Measurements from ENCODE around the gene PPM1F. TPM values are rescaled to one million over a fixed set of nuclear protein-coding genes. Genes with fewer than 3 reads are reported as not detected.
"Not testable (repeated sequence)": the region's sequence is repeated elsewhere in the genome, so short reads cannot be mapped to it uniquely, and the experiment has no call there.

PPM1F gene
- total and polyA plus RNA-seq, 7 experiments from 2014 or later, result 8.8 to 58.0 (median 25.3) TPM

- ATAC-seq, result no peak
- Histone ChIP-seq H3K36me3 (ENCODE audit: control insufficient read depth in 2 of 3, insufficient read depth in 3 of 3, low read length in 3 of 3) (no peaks in the 10 kb centered on the region), H3K27ac (ENCODE audit: low read depth, low read length) (no peak overlapping the region), H3K9me3 (ENCODE audit: control insufficient read depth in 2 of 3, low read length in 3 of 3) (no peaks in the 10 kb centered on the region), H3K27me3 (ENCODE audit: control insufficient read depth in 2 of 2, insufficient read depth in 2 of 2, low read length in 2 of 2) (no peaks in the 10 kb centered on the region), H3K4me3 (ENCODE audit: low read length) (no peak overlapping the region), H3K4me1 (ENCODE audit: control insufficient read depth in 2 of 2, insufficient read depth in 2 of 2, low read length in 2 of 2) (no peaks in the 10 kb centered on the region)
- no peak overlapping the region for H3K4me3 Mint-ChIP-seq
- intact Hi-C loops (cut with micrococcal nuclease), result no loop called here
- ChIA-PET POLR2A (interaction anchor here (1.1 kb wide), 1 partner anchor 11 kb away, joined by 3 read pairs; no protein-coding TSS in a partner anchor), CTCF (no interaction called here)
- peaks cover 0 to 2% (median 0%) of the 10 kb centered on the region in 11 donors for H3K9me3 Mint-ChIP-seq
- no peaks in the 10 kb centered on the region for H3K4me1 Mint-ChIP-seq
- no peak for DNase-seq
- H3K36me3 Mint-ChIP-seq, result no peaks in the 10 kb centered on the region
- H3K27me3 Mint-ChIP-seq, result peaks cover 0 to 22% (median 0%) of the 10 kb centered on the region in 5 donors
- no peak overlapping the region for H3K27ac Mint-ChIP-seq
Observed at GRCh38 chr22:21896951-21897513, 55.6 kb downstream of the PPM1F start.

GRCh38 chr22:21896275-21896674, 56.4 kb downstream of the PPM1F start:
- H3K4me3 ChIP-seq (ENCODE audit: low read length); H3K27ac ChIP-seq (ENCODE audit: low read depth, low read length); H3K27ac Mint-ChIP-seq; H3K4me1 Mint-ChIP-seq; H3K27me3 ChIP-seq (ENCODE audit: control insufficient read depth in 2 of 2, insufficient read depth in 2 of 2, low read length in 2 of 2); H3K36me3 ChIP-seq (ENCODE audit: control insufficient read depth in 2 of 3, insufficient read depth in 3 of 3, low read length in 3 of 3); CTCF ChIA-PET; POLR2A ChIA-PET; H3K36me3 Mint-ChIP-seq; ATAC-seq; H3K9me3 Mint-ChIP-seq; H3K4me1 ChIP-seq (ENCODE audit: control insufficient read depth in 2 of 2, insufficient read depth in 2 of 2, low read length in 2 of 2); H3K9me3 ChIP-seq (ENCODE audit: control insufficient read depth in 2 of 3, low read length in 3 of 3); H3K4me3 Mint-ChIP-seq; DNase-seq; intact Hi-C loops (cut with micrococcal nuclease): not testable (repeated sequence)
- peaks cover 0 to 22% (median 0%) of the 10 kb centered on the region in 5 donors for H3K27me3 Mint-ChIP-seq

- Mint-ChIP-seq H3K36me3 (no peaks in the 10 kb centered on the region), H3K9me3 (peaks cover 0 to 2% (median 0%) of the 10 kb centered on the region in 11 donors), H3K27ac (no peak overlapping the region), H3K4me3 (no peak overlapping the region), H3K27me3 (peaks cover 0 to 22% (median 0%) of the 10 kb centered on the region in 5 donors), H3K4me1 (no peaks in the 10 kb centered on the region)
- no peak overlapping the region for H3K4me3 ChIP-seq (ENCODE audit: low read length)
- no peaks in the 10 kb centered on the region for H3K36me3 ChIP-seq (ENCODE audit: control insufficient read depth in 2 of 3, insufficient read depth in 3 of 3, low read length in 3 of 3)
- DNase-seq (no peak), ATAC-seq (no peak)
- H3K4me1 ChIP-seq (ENCODE audit: control insufficient read depth in 2 of 2, insufficient read depth in 2 of 2, low read length in 2 of 2), result no peaks in the 10 kb centered on the region
- ChIA-PET POLR2A (no interaction called here), CTCF (no interaction called here)
- no peaks in the 10 kb centered on the region for H3K27me3 ChIP-seq (ENCODE audit: control insufficient read depth in 2 of 2, insufficient read depth in 2 of 2, low read length in 2 of 2)
- H3K9me3 ChIP-seq (ENCODE audit: control insufficient read depth in 2 of 3, low read length in 3 of 3), result no peaks in the 10 kb centered on the region
- no peak overlapping the region for H3K27ac ChIP-seq (ENCODE audit: low read depth, low read length)
- intact Hi-C loops (cut with micrococcal nuclease), result no loop called here
Observed at GRCh38 chr22:21894799-21895198, 57.8 kb downstream of the PPM1F start.

- peaks cover 0 to 4% (median 0%) of the 10 kb centered on the region in 5 donors for H3K27me3 Mint-ChIP-seq
- Histone ChIP-seq H3K27ac (ENCODE audit: low read depth, low read length) (no peak overlapping the region), H3K4me3 (ENCODE audit: low read length) (no peak overlapping the region), H3K4me1 (ENCODE audit: control insufficient read depth in 2 of 2, insufficient read depth in 2 of 2, low read length in 2 of 2) (no peaks in the 10 kb centered on the region), H3K27me3 (ENCODE audit: control insufficient read depth in 2 of 2, insufficient read depth in 2 of 2, low read length in 2 of 2) (no peaks in the 10 kb centered on the region), H3K9me3 (ENCODE audit: control insufficient read depth in 2 of 3, low read length in 3 of 3) (no peaks in the 10 kb centered on the region), H3K36me3 (ENCODE audit: control insufficient read depth in 2 of 3, insufficient read depth in 3 of 3, low read length in 3 of 3) (no peaks in the 10 kb centered on the region)
- no peaks in the 10 kb centered on the region for H3K9me3 Mint-ChIP-seq
- ChIA-PET POLR2A (no interaction called here), CTCF (no interaction called here)
- intact Hi-C loops (cut with micrococcal nuclease), result no loop called here
- no peaks in the 10 kb centered on the region for H3K36me3 Mint-ChIP-seq
- DNase-seq (no peak), ATAC-seq (no peak)
- no peaks in the 10 kb centered on the region for H3K4me1 Mint-ChIP-seq
- no peak overlapping the region for H3K27ac Mint-ChIP-seq
- H3K4me3 Mint-ChIP-seq, result no peak overlapping the region
Observed at GRCh38 chr22:21889251-21889990, 63.2 kb downstream of the PPM1F start.

- H3K4me3 ChIP-seq (ENCODE audit: low read length), result no peak overlapping the region
- ChIA-PET POLR2A (interaction anchor here (0.8 kb wide), 1 partner anchor 150 kb away, joined by 3 read pairs; no protein-coding TSS in a partner anchor), CTCF (no interaction called here)
- no peaks in the 10 kb centered on the region for H3K4me1 ChIP-seq (ENCODE audit: control insufficient read depth in 2 of 2, insufficient read depth in 2 of 2, low read length in 2 of 2)
- ATAC-seq (no peak), DNase-seq (no peak)
- H3K27me3 ChIP-seq (ENCODE audit: control insufficient read depth in 2 of 2, insufficient read depth in 2 of 2, low read length in 2 of 2), result no peaks in the 10 kb centered on the region
- Mint-ChIP-seq H3K27ac (no peak overlapping the region), H3K4me3 (no peak overlapping the region), H3K4me1 (no peaks in the 10 kb centered on the region), H3K9me3 (no peaks in the 10 kb centered on the region), H3K27me3 (no peaks in the 10 kb centered on the region), H3K36me3 (no peaks in the 10 kb centered on the region)
- no peaks in the 10 kb centered on the region for H3K9me3 ChIP-seq (ENCODE audit: control insufficient read depth in 2 of 3, low read length in 3 of 3)
- H3K36me3 ChIP-seq (ENCODE audit: control insufficient read depth in 2 of 3, insufficient read depth in 3 of 3, low read length in 3 of 3), result no peaks in the 10 kb centered on the region
- intact Hi-C loops (cut with micrococcal nuclease), result no loop called here
- H3K27ac ChIP-seq (ENCODE audit: low read depth, low read length), result no peak overlapping the region
Observed at GRCh38 chr22:21887841-21888240, 64.8 kb downstream of the PPM1F start.

- H3K27ac ChIP-seq (ENCODE audit: low read depth, low read length); H3K4me1 Mint-ChIP-seq; POLR2A ChIA-PET; CTCF ChIA-PET; H3K4me1 ChIP-seq (ENCODE audit: control insufficient read depth in 2 of 2, insufficient read depth in 2 of 2, low read length in 2 of 2); H3K27me3 ChIP-seq (ENCODE audit: control insufficient read depth in 2 of 2, insufficient read depth in 2 of 2, low read length in 2 of 2); H3K36me3 Mint-ChIP-seq; H3K27me3 Mint-ChIP-seq; H3K4me3 ChIP-seq (ENCODE audit: low read length); DNase-seq; H3K27ac Mint-ChIP-seq; H3K36me3 ChIP-seq (ENCODE audit: control insufficient read depth in 2 of 3, insufficient read depth in 3 of 3, low read length in 3 of 3); H3K9me3 Mint-ChIP-seq; H3K9me3 ChIP-seq (ENCODE audit: control insufficient read depth in 2 of 3, low read length in 3 of 3); intact Hi-C loops (cut with micrococcal nuclease); ATAC-seq; H3K4me3 Mint-ChIP-seq: not testable (repeated sequence)
Observed at GRCh38 chr22:21883930-21884329, 68.7 kb downstream of the PPM1F start.

- H3K4me3 ChIP-seq (ENCODE audit: low read length); H3K4me3 Mint-ChIP-seq; DNase-seq; intact Hi-C loops (cut with micrococcal nuclease); ATAC-seq; H3K4me1 ChIP-seq (ENCODE audit: control insufficient read depth in 2 of 2, insufficient read depth in 2 of 2, low read length in 2 of 2); H3K27ac Mint-ChIP-seq; H3K27ac ChIP-seq (ENCODE audit: low read depth, low read length); H3K27me3 Mint-ChIP-seq; H3K36me3 Mint-ChIP-seq; H3K27me3 ChIP-seq (ENCODE audit: control insufficient read depth in 2 of 2, insufficient read depth in 2 of 2, low read length in 2 of 2); H3K9me3 Mint-ChIP-seq; H3K9me3 ChIP-seq (ENCODE audit: control insufficient read depth in 2 of 3, low read length in 3 of 3); POLR2A ChIA-PET; H3K4me1 Mint-ChIP-seq; H3K36me3 ChIP-seq (ENCODE audit: control insufficient read depth in 2 of 3, insufficient read depth in 3 of 3, low read length in 3 of 3); CTCF ChIA-PET: not testable (repeated sequence)
Observed at GRCh38 chr22:21882754-21883333, 69.8 kb downstream of the PPM1F start.

All from naive thymus-derived CD4-positive, alpha-beta T cell (primary cell).